T-cell (primary cell): ENCODE results near the gene DRD4. TPM values are rescaled to one million over a fixed set of nuclear protein-coding genes. Genes with fewer than 3 reads are reported as not detected.
A peak's percentile ranks its signal among the peaks of the same experiment; 100 is the strongest.

Source experiments
- ATAC-seq, 4 experiments: fragments of 200-7000 bp in 3 of 4; fragments of 150-1000 bp in 1 of 4; cut with Tn5 transposase; replicated peaks in 1 of 4; 1 replicate in 3 of 4; 2 replicates in 1 of 4; pipeline ENCODE4 v1.10.0; 2021; ENCODE audit warnings: moderate library complexity in 3 of 4, mild to moderate bottlenecking in 2 of 4, moderate number of reproducible peaks in 1 of 4
- CTCF ChIA-PET, 2 donors: fragments of 300-600 bp; sonication (Branson Sonifier 250); formaldehyde crosslinking; loops; one replicate each; lab custom pipeline; 2022; ENCODE audit warnings: antibody characterized with exemption in 2 of 2; lab: Charles Lee
- POLR2A ChIA-PET, 2 donors: fragments of 300-600 bp; sonication (Branson Sonifier 250); formaldehyde crosslinking; loops; one replicate each; lab custom pipeline; 2022; ENCODE audit warnings: antibody characterized with exemption in 2 of 2; lab: Charles Lee
- DNase-seq, 35 experiments: peaks; one replicate each; pipeline versions ENCODE4 v3.0.0 to v3.0.0-alpha.2; 2013 to 2023
- H3K27ac ChIP-seq: one replicate; pipeline ENCODE4 v1.5.1; 2013; ENCODE audit warnings: low read length
- H3K27me3 ChIP-seq, 2 experiments: replicated peaks in 1 of 2; 1 replicate in 1 of 2; 2 replicates in 1 of 2; pipeline versions ENCODE4 v1.6.1 to v1.7.0; 2013; ENCODE audit warnings: low read length in 1 of 2, mixed read lengths in 1 of 2; ENCODE audit not compliant: control insufficient read depth in 2 of 2, insufficient read depth in 2 of 2; ENCODE audit errors: extremely low read depth in 1 of 2
- H3K36me3 ChIP-seq, 2 donors: 1 replicate in 1 of 2; 2 replicates in 1 of 2; pipeline versions ENCODE4 v1.6.1 to v1.7.0; 2013; ENCODE audit warnings: low read length in 1 of 2; ENCODE audit not compliant: control insufficient read depth in 2 of 2, insufficient read depth in 1 of 2; ENCODE audit errors: extremely low read depth in 1 of 2
- H3K4me1 ChIP-seq, 2 experiments: 1 replicate in 1 of 2; 2 replicates in 1 of 2; pipeline versions ENCODE4 v1.6.1 to v1.7.0; 2013; ENCODE audit warnings: low read length in 2 of 2, mixed read lengths in 1 of 2; ENCODE audit not compliant: insufficient read depth in 2 of 2, control insufficient read depth in 1 of 2; ENCODE audit errors: extremely low read depth in 1 of 2
- H3K4me3 ChIP-seq, 2 donors: 1 replicate in 1 of 2; 2 replicates in 1 of 2; pipeline versions ENCODE4 v1.5.1 to v1.7.0; 2013; ENCODE audit warnings: mild to moderate bottlenecking in 2 of 2, low read length in 1 of 2, moderate library complexity in 1 of 2; ENCODE audit not compliant: control insufficient read depth in 1 of 2; ENCODE audit errors: extremely low read depth in 1 of 2
- H3K9me3 ChIP-seq: 2 replicates; pipeline ENCODE4 v1.7.0; 2013
- H3K27ac Mint-ChIP-seq, 2 donors: one replicate each; pipeline ENCODE4 v1.8.0; 2020 to 2021; ENCODE audit warnings: mild to moderate bottlenecking in 2 of 2, mixed read lengths in 2 of 2
- H3K27me3 Mint-ChIP-seq, 2 donors: one replicate each; pipeline ENCODE4 v1.8.0; 2021 to 2022; ENCODE audit warnings: mixed read lengths in 2 of 2
- H3K36me3 Mint-ChIP-seq: one replicate; pipeline ENCODE4 v1.8.0; 2021; ENCODE audit warnings: mixed read lengths
- H3K4me1 Mint-ChIP-seq, 3 donors: one replicate each; pipeline ENCODE4 v1.8.0; 2020 to 2022; ENCODE audit warnings: mixed read lengths in 3 of 3, mild to moderate bottlenecking in 1 of 3
- H3K4me3 Mint-ChIP-seq, 3 donors: one replicate each; pipeline ENCODE4 v1.8.0; 2020 to 2022; ENCODE audit warnings: mild to moderate bottlenecking in 3 of 3, mixed read lengths in 3 of 3, moderate library complexity in 3 of 3
- H3K9me3 Mint-ChIP-seq, 3 donors: one replicate each; pipeline ENCODE4 v1.8.0; 2020 to 2022; ENCODE audit warnings: mixed read lengths in 3 of 3
- WGBS: methylation state at CpG from one replicate; pipeline ENCODE4 v1.1.5; 2013; ENCODE audit warnings: missing lambda C conversion rate; ENCODE audit not compliant: insufficient coverage; 5-methylcytosine and 5-hydroxymethylcytosine counted together
- total RNA-seq, 35 experiments: library from RNA in 6 of 35; stranded (reverse) in 6 of 35; fragments of 120-200 nt in 1 of 35; gene quantifications; one replicate each; pipeline versions ENCODE4 v1.2.1 to v1.2.4 and lab custom pipeline; 2013 to 2026

The DRD4 gene
- total RNA-seq, 5 donors from 2014 or later (not counting 1 experiment from before 2014, with no cell fraction given), result 0.49 to 1.3 (median 0.98) TPM

DNA sequence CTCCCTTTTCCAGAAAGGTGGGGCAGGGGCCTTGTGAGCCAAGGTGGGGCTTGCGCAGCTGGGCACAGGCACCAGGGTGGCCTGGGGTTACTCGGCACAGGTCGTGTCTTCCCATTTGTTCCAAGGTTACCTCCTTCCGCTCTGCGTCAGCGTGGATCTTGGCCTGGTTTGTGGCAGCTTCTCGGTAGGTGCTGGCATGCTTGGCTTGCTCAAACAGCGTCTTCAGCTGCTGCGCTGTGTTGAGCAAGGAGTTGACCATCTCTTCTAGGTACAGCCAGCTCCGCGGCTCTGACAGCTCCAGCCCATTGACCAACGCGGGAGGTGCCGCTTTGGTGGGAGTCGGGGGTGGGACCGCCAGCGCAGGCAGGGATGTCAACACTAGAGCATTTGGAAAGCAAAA lies 37.3 kb downstream of the DRD4 start:
- Mint-ChIP-seq H3K4me3 (no peak overlapping the region), H3K9me3 (no peaks in the 10 kb centered on the region), H3K4me1 (no peaks in the 10 kb centered on the region), H3K27me3 (no peaks in the 10 kb centered on the region), H3K27ac (no peak overlapping the region), H3K36me3 (peaks cover 24% of the 10 kb centered on the region)
- no peak overlapping the region for H3K4me3 ChIP-seq
- WGBS, result 95% methylated on average over 17 of the region's 17 CpGs
- no peaks in the 10 kb centered on the region for H3K27me3 ChIP-seq
- H3K4me1 ChIP-seq, result no peaks in the 10 kb centered on the region
- CTCF ChIA-PET, result no interaction called here
- ATAC-seq (no peak), DNase-seq (no peak)
- H3K36me3 ChIP-seq, result peaks cover 22 to 35% of the 10 kb centered on the region in 2 donors
- no peaks in the 10 kb centered on the region for H3K9me3 ChIP-seq
- no peak overlapping the region for H3K27ac ChIP-seq
- POLR2A ChIA-PET, result no interaction called here

DNA sequence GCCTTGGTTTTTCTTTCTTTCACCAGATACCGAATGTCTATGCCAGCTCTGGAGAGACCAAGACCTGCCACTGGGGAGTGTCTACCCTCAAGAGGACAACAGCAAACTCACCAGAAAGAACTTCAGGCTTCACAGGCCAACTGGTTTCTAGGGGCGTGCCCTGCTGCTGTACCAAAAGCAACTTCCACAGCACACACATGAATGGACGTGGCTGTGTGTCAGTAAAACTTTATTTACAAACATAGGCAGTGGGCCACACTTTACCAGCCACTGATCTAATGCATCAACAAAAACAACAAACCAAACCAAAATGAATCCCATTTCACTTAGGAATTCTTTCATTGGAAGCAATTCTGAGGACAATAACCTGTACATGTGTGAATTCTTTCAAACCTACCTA lies 41.2 kb downstream of the DRD4 start:
- ATAC-seq (no peak), DNase-seq (no peak)
- Histone ChIP-seq H3K4me3 (no peak overlapping the region), H3K36me3 (peaks cover 27 to 42% of the 10 kb centered on the region in 2 donors), H3K9me3 (no peaks in the 10 kb centered on the region), H3K4me1 (no peaks in the 10 kb centered on the region), H3K27ac (no peak overlapping the region), H3K27me3 (no peaks in the 10 kb centered on the region)
- no peaks in the 10 kb centered on the region for H3K4me1 Mint-ChIP-seq
- no peaks in the 10 kb centered on the region for H3K9me3 Mint-ChIP-seq
- 96% methylated on average over 3 of the region's 3 CpGs for WGBS
- ChIA-PET CTCF (no interaction called here), POLR2A (no interaction called here)
- H3K27me3 Mint-ChIP-seq, result no peaks in the 10 kb centered on the region
- H3K4me3 Mint-ChIP-seq, result no peak overlapping the region
- peaks cover 37% of the 10 kb centered on the region for H3K36me3 Mint-ChIP-seq
- no peak overlapping the region for H3K27ac Mint-ChIP-seq

DNA sequence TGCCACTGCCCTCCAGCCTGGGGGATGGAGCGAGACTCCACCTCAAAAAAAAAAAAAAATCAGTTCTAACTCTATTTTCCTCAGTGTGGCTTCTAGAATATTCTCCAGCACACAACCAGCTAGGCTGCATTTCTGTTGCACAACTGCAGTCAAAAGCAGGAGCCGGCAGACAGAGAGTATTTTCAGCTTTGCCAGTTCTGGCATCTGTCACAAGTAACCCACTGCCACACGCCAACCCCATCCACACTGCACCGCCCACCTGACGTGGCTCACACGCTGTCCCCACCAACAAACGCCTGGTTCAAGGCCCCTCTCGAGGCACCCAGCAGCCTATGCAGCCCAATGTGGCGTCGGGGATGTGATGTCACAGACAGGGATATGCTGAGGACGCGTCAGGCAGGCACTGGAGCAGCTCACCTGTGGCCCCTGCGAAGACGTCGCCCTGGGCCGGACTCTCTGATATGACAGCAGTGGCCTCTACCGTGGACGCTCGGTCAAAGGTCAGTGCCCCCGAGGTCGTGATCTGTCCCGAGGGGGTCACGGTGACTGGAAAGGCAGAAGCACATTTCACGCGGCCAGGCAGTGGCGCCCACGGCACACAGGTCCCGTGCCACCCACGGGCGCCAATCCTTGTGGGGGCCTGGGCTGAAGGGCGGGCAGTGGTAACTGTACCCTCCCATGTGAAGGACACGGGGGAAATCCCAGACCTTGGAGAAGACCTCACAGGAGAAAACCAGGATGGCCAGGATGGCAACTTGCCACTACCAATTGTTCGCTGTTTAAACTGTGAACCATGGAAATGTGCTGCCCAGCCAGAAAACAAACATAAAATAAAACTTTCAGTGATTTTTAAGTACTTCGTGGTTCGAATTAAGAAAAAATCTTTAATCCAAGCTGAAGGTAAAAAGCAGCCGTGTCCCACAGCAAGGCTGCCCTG lies 42.5 kb downstream of the DRD4 start:
- H3K9me3 ChIP-seq, result no peaks in the 10 kb centered on the region
- Mint-ChIP-seq H3K4me3 (no peak overlapping the region), H3K4me1 (no peaks in the 10 kb centered on the region), H3K27me3 (no peaks in the 10 kb centered on the region), H3K9me3 (no peaks in the 10 kb centered on the region), H3K27ac (no peak overlapping the region), H3K36me3 (peaks cover 38% of the 10 kb centered on the region)
- CTCF ChIA-PET, result no interaction called here
- H3K4me1 ChIP-seq, result no peaks in the 10 kb centered on the region
- WGBS, result 95% methylated on average over 35 of the region's 36 CpGs
- no peak overlapping the region for H3K27ac ChIP-seq
- peak in 1 of 4 experiments; percentile 22 for ATAC-seq
- DNase-seq, result no peak
- H3K4me3 ChIP-seq, result no peak overlapping the region
- H3K36me3 ChIP-seq, result peaks cover 20 to 40% of the 10 kb centered on the region in 2 donors
- H3K27me3 ChIP-seq, result no peaks in the 10 kb centered on the region
- POLR2A ChIA-PET, result interaction anchor here in 1 of 2 donors (0.6 kb wide), 1 partner anchor 8 kb away, joined by 12 read pairs; no protein-coding TSS in a partner anchor

DNA sequence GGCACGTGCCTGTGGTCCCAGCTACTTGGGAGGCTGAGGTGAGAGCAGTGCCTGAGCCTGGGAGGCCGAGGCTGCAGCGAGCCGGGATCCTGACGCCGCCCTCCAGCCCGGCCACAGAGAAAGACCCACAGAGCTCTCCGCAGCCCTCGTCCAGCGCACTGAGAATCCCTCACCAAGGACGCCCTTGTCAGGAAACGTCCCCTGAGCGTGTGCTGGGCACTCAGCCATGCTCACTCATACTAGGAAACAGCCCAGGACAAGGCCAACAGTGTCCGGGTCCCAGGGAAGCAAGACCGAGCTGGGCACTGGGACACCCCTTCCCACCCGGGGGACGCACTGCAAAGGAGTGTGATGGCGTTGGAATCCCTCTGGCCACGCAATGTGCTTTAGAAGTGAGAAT lies 43.4 kb downstream of the DRD4 start:
- Mint-ChIP-seq H3K27ac (peak overlapping the region in 1 of 2 donors; percentile 39), H3K4me1 (no peaks in the 10 kb centered on the region), H3K27me3 (no peaks in the 10 kb centered on the region), H3K4me3 (no peak overlapping the region), H3K9me3 (no peaks in the 10 kb centered on the region), H3K36me3 (peaks cover 41% of the 10 kb centered on the region)
- ATAC-seq (peak in 1 of 4 experiments; percentile 15), DNase-seq (no peak)
- H3K36me3 ChIP-seq, result peaks cover 17 to 39% of the 10 kb centered on the region in 2 donors
- H3K27me3 ChIP-seq, result no peaks in the 10 kb centered on the region
- no peaks in the 10 kb centered on the region for H3K4me1 ChIP-seq
- CTCF ChIA-PET, result interaction anchor here in 1 of 2 donors (0.5 kb wide), 1 partner anchor 78 kb away, joined by 4 read pairs; no protein-coding TSS in a partner anchor
- POLR2A ChIA-PET, result interaction anchor here in 1 of 2 donors (0.6 kb wide), 1 partner anchor 9 kb away, joined by 12 read pairs; no protein-coding TSS in a partner anchor
- no peak overlapping the region for H3K27ac ChIP-seq
- H3K9me3 ChIP-seq, result no peaks in the 10 kb centered on the region
- no peak overlapping the region for H3K4me3 ChIP-seq
- WGBS, result 97% methylated on average over 19 of the region's 19 CpGs

DNA sequence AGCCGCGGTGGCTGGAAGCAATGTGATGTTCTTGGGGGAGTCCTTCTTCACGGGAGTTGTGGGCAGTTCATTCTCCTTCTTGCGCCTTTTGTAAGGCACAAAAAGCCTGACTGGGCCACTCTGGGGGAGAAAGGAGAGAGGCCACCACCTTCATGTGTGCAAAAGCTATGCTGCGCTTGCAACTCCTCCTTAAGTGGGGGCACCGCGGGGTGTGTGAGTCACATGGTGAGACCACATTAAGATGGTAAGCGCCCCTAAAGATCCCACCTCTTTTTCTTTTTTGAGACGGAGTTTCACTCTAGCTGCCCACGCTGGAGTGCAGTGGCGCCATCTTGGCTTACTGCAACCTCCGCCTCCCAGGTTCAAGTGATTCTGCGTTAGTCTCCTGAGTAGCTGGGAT lies 43.9 kb downstream of the DRD4 start:
- CTCF ChIA-PET, result interaction anchor here (0.5 to 0.7 kb wide), 2 partner anchors 16 to 77 kb away, joined by 3 to 4 read pairs; no protein-coding TSS in a partner anchor
- DNase-seq, result peak in 1 of 35 experiments; percentile 18
- ATAC-seq, result peak in 1 of 4 experiments; percentile 37

DNA sequence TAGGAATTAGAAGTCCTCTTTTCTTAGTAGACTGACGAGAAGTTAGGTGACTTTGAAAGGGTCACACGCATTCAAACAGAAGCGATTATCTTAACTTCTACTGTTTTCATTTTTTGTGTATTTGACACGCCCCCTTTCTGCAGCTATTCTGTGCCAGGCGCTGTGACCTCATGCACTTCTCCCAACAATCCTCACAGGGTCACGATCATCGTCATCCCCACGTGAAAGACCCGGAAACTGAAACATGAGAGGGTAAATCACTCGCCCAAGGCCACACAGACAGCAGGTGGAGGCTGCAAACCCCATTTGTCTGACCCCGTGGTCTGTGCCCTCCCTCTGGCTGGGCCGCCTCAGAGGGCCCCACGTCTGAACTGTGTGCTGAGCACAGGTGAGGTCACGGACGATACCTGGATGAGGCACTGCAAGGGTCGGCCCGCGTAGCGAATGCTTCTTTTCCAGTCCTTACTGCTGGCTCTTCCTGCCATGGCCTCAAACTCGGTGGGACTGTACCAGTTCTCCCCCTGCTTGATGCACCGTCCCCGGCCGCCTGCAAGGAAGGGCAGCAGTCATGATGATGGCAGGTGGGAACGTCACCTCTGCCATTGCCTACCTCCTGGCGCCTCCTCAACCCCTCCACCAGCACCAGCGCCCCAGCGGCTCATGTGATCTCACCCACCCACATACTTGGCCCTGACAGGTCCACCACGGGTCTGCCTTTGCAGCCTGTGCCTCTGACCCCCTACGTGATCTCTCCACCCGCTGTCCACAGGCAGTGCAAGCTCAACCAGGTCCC lies 49.6 kb downstream of the DRD4 start:
- ATAC-seq (no peak), DNase-seq (no peak)
- Mint-ChIP-seq H3K27me3 (no peaks in the 10 kb centered on the region), H3K4me1 (peaks cover 14 to 15% (median 15%) of the 10 kb centered on the region in 3 donors), H3K4me3 (no peak overlapping the region), H3K9me3 (no peaks in the 10 kb centered on the region), H3K27ac (no peak overlapping the region), H3K36me3 (peaks cover 43% of the 10 kb centered on the region)
- Histone ChIP-seq H3K4me1 (peaks cover 12 to 24% of the 10 kb centered on the region in 2 experiments), H3K4me3 (no peak overlapping the region), H3K9me3 (no peaks in the 10 kb centered on the region), H3K27me3 (no peaks in the 10 kb centered on the region), H3K27ac (no peak overlapping the region), H3K36me3 (peaks cover 22 to 56% of the 10 kb centered on the region in 2 donors)
- WGBS, result 92% methylated on average over 24 of the region's 30 CpGs
- CTCF ChIA-PET, result interaction anchor here in 1 of 2 donors (0.7 kb wide), 1 partner anchor 50 kb away, joined by 7 read pairs; no protein-coding TSS in a partner anchor
- POLR2A ChIA-PET, result no interaction called here

More for the DNA sequence above, 43.9 kb downstream of the DRD4 start:
- no peaks in the 10 kb centered on the region for H3K27me3 Mint-ChIP-seq
- H3K36me3 Mint-ChIP-seq, result peaks cover 41% of the 10 kb centered on the region
- Histone ChIP-seq H3K9me3 (no peaks in the 10 kb centered on the region), H3K27me3 (no peaks in the 10 kb centered on the region), H3K4me1 (no peaks in the 10 kb centered on the region), H3K4me3 (no peak overlapping the region), H3K36me3 (peaks cover 16 to 41% of the 10 kb centered on the region in 2 donors), H3K27ac (no peak overlapping the region)
- H3K4me3 Mint-ChIP-seq, result no peak overlapping the region
- no peaks in the 10 kb centered on the region for H3K9me3 Mint-ChIP-seq
- WGBS, result 81% methylated on average over 8 of the region's 13 CpGs
- POLR2A ChIA-PET, result interaction anchor here in 1 of 2 donors (0.7 kb wide), 1 partner anchor 10 kb away, joined by 3 read pairs; no protein-coding TSS in a partner anchor
- no peaks in the 10 kb centered on the region for H3K4me1 Mint-ChIP-seq
- H3K27ac Mint-ChIP-seq, result peak overlapping the region in 1 of 2 donors; percentile 39
